HG03457 (cell line): ENCODE measurements around the gene CD300LB.

ENCODE experiments used
- ATAC-seq: cut with Tn5 transposase; IDR thresholded peaks from one replicate; pipeline ENCODE4 v1.9.1; 2021; ENCODE audit warnings: moderate number of reproducible peaks; ENCODE audit not compliant: unreplicated experiment

CD300LB gene

DNA sequence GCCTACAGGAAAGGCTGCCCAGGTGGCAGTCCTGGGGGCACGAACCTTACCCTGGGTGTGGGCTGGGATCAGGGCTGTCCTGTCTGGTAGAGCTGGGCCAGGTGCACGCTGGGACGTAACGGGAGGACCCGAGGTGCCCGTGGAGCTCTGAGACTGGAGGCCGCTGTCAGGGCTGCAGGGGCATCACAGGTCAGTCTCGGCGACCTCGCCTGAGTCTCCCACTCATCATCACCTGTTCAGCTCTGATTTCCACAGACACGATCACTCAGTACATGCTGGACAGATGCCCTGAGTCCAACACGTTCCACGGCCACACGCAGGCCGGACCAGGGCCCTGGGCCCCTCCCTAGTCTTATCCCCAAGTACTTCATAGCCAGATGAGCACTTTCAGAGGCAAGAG lies 19.3 kb upstream of the CD300LB start:
- ATAC-seq: no peak

DNA sequence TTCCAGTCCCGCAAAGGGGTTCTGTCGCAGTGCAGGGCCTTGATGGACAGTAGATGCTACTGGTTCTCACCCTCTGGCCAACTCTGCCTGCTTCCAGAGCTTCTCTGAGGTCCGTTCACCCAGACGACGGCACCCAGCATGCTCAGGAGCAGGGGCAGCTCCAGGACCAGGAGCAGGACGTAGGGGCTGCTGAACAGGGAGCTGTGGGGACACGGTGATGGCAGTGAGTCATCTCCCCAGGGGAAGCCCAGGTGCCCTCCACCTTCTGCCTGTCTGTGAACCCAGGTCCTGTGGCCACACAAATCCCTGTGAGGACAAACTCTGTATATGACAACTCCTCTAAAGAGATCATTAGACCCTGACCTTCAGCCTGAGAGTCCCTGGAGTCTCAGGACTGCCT lies 18.1 kb upstream of the CD300LB start:
- ATAC-seq: no peak

GRCh38 chr17:74547736-74548135 lies 16.5 kb upstream of the CD300LB start:
- no peak for ATAC-seq

- ATAC-seq: no peak
Observed at GRCh38 chr17:74547264-74547663, 16.0 kb upstream of the CD300LB start.

GRCh38 chr17:74546586-74546985 lies 15.3 kb upstream of the CD300LB start:
- ATAC-seq: no peak

GRCh38 chr17:74545843-74546230 lies 14.6 kb upstream of the CD300LB start, which contains the start of gene CD300C:
CD300C (minus strand) TSS chr17:74546115; CDS start chr17:74545782, 333 bp downstream.
- ATAC-seq: no peak

- no peak for ATAC-seq
Observed at GRCh38 chr17:74544991-74545842, 13.9 kb upstream of the CD300LB start.

GRCh38 chr17:74543891-74544760 lies 12.9 kb upstream of the CD300LB start:
- ATAC-seq: no peak

DNA sequence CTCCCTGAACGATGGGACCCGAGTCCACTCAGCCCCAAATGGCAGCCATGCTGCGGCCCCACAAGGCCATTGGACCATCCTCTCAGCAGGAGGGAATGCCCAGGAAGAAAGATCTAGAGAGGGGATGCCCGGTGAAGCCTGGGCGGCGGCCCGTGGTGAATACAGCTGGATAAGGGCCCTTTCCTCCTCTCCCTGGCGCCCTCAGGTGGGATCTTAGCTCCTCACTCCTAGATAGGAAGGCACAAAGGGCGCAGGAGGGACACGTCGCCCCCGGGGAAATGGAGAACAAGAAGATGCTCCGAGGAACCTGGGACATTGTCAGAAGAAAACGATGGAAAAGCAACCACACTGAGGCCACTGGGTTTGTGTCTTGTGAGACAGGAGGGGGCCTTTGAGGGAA lies 12.1 kb upstream of the CD300LB start:
- ATAC-seq: no peak

- no peak for ATAC-seq
Observed at GRCh38 chr17:74542727-74543383, 11.6 kb upstream of the CD300LB start.

DNA sequence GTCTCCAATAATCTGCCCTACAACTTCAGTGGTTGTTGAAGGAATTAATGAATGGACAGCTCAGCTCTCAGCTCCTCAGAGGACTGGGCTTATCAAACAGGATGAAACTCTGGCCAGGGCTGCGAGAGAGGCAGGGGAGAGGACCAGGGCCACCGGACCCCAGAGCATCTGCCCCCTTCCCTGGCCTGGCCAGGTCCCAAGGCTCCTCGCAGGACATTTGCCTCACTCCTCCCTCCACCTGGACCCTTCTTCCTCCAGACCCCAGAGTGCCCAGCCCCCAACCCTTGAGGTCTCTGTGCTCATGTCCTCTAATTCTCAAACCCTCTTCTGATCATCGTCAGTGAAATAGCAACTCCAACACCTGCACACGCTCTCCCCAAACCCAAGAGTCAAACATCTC lies 10.9 kb upstream of the CD300LB start:
- no peak for ATAC-seq

GRCh38 chr17:74541176-74542111 lies 10.2 kb upstream of the CD300LB start:
- no peak for ATAC-seq

- ATAC-seq: no peak
Observed at GRCh38 chr17:74539281-74539820, 8.1 kb upstream of the CD300LB start.

DNA sequence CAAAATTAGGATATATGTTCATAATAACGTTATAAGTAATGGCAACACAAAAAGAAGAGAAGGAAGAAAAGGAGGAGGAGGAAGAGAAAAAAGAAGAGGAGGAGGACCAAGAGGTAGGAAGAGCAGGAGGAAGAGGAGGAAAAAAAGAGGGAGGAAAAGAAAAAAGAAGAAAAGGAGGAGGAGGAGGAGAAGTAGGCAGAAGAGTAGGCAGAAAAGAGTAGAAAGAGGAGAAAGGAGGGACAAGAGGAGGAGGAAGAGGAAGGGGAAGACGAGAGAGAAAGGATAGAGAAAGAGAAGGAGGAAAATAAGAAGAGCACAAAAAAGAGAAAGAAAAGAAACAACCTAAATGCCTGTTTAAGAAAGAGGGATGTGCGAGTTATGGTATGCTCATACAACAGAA lies 5.6 kb upstream of the CD300LB start:
- ATAC-seq: no peak

- no peak for ATAC-seq
Observed at GRCh38 chr17:74532115-74532514, 840 bp upstream of the CD300LB start.

DNA sequence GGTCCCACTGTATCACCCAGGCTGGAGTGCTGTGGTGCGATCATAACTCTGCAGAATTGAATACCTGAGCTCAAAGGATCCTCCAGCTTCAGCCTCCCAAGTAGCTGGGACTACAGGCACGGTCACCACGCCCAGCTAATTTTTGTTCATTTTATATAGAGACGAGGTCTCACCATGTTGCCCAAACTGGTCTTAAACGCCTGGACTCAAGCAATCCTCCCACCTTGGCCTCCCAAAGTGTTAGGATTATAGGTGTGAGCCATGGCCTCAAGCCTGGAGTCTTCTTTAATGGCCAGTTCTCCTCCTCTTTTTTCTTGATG lies 484 bp downstream of the CD300LB start:
- no peak for ATAC-seq

DNA sequence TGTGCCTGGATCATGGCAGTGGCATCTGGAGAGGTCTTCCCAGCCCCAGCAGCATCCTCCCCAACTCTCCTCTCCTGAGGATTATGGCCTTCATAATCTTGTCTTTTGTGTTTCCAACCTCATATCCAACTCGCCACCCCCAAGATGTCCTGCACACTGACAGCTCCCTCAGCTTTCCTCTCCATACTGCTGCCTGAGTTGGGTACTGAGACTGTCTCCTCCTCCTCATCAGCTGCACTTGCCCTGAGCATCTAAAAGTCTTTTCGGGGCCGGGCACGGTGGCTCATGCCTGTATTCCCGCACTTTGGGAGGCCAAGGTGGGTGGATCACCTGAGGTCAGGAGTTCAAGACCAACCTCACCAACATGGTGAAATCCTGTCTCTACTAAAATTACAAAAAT lies 2.0 kb downstream of the CD300LB start:
- ATAC-seq: no peak

DNA sequence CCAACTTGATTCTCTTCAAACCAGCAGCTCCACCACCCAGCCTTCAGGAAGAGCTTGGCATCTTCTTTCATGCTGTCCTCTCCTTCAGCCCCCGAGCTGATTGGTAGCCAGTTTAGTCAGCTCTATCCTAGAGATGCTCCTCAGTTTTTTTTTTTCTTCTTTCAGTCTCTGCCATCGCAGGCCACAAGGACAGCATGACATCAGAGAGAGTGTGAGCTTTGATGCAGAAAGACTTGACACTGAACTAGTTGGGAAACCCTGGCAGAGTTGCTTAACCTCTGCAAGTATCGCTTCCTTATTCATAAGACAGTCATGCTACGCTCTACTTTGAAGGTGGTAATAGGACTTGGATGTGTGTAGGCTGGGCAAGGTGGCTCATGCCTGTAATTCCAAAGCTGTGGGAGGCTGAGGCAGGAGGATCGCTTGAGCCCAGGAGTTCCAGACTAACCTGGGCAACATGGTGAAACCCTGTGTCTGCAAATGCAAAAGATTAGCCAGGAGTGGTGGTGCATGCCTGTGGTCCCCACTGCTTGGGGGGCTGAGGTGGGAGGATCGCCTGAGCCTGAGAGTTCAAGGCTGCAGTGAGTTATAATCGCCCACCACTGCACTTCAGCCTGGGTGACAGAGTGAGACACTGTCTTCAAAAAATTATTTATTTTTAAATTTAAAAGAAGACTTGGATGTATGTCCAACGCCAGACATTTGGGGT lies 2.6 kb downstream of the CD300LB start:
- ATAC-seq: peak; percentile 69

DNA sequence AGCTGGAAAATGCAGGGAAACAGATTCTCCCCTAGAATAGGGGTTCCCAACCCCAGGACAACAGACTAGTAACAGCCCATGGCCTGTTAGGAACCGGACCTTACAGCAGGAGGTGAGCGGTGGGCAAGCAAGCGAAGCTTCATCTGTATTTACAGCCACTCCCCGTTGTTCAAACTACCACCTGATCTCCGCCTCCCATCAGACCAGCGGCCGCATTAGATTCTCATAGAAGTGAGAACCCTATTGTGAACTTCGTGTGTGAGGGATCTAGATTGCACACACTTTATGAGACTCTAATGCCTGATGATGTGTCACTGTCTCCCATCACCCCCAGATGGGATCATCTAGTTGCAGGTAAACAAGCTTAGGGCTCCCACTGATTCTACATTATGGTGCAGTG lies 3.5 kb downstream of the CD300LB start:
- no peak for ATAC-seq

DNA sequence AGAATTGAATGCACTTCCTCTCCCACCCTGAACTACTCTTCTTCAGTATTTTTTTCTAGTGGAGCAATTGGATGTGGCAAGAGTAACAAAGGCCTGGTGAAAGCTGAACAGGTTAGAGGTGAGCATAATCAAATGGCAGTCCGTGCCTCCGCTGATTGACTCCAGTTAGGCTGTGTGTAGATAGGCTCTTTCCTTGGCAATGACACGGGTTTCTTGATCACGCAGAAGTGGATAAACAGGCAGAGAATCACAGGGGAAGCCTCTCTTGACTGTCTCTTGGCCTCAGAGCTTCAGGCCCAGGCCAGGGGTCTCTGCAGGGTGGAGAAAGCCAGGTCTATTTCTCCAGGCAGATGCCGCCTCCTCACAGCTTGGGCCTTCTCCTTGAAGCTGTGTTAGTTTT lies 4.2 kb downstream of the CD300LB start:
- ATAC-seq: no peak
